GM12801 (cell line): ENCODE measurements around the gene PPP1R11.

ENCODE experiments used
- CTCF ChIP-seq: IDR thresholded peaks from one replicate; pipeline ENCODE4 v1.5.1; 2011; ENCODE audit warnings: control low read depth; ENCODE audit not compliant: insufficient read length; ENCODE audit errors: extremely low read depth

Gene PPP1R11

DNA sequence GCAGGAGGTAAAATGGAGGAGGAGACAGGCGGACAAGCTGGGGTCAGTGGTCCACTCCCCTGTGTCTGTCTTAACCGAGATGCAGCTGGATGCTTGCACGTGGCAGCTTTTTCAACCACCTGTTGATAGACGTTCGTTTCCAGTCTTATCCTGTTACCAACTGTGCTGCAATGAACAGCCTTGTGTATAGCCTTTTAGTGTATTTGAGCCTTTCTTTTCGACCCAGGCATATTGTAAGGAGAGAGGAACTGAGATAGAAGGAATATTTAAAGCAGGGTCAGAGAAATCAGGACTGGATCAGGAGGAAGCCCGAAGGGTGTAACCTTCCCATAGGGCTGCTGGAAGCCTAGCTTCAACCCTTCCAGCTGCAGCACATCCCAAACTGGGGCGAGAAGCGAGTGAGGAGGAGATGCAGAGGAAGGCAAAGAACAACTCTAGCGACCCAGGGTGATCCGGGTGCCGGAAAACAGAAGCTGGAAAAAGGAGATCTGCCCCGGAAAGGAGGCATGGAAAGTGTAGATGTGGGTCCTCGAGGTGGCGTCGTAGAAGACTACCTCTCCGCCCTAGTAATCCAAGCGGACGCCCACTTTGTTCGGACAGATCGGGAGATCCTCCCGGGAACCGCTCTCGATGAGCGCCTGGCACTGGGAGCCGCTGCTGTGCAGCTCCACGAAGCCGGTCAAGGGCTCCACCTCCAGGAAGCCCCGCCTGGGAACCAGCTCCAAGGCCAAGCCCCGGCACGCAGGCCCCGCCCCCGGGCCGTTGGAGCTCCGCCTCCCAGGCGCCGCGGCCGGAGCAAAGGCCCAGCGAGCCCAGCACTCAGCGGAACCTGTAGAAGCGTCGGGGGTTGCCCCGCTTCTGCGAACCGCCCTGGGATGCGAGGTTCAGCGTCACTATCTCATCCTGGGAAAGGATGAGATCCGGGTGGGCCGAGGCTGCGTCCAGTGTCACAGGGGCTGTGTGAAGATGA lies 34.7 kb downstream of the PPP1R11 start:
- TF ChIP-seq CTCF, result no peak

- no peak for TF ChIP-seq CTCF
Measured at GRCh38 chr6:30102414-30102969, 35.5 kb downstream of the PPP1R11 start.

- peak; percentile 20 for TF ChIP-seq CTCF
Measured at GRCh38 chr6:30102970-30103871, 36.2 kb downstream of the PPP1R11 start.

DNA sequence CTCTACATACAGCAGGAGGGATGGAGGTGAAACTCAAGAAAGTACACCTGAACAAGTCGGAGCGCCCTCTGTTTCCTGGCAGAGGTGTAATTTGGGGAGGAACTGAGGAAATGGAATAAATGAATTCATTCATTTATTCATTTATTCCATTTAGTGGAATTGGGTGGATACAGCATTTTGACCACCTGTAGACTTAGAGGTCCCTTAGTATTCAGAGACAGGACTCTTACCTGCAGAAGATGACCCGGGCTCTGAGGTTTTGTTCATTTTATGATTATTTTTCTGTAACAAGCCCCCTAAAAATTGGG lies 36.8 kb downstream of the PPP1R11 start:
- no peak for TF ChIP-seq CTCF

GRCh38 chr6:30104661-30105060 lies 37.7 kb downstream of the PPP1R11 start:
- TF ChIP-seq CTCF, result no peak

DNA sequence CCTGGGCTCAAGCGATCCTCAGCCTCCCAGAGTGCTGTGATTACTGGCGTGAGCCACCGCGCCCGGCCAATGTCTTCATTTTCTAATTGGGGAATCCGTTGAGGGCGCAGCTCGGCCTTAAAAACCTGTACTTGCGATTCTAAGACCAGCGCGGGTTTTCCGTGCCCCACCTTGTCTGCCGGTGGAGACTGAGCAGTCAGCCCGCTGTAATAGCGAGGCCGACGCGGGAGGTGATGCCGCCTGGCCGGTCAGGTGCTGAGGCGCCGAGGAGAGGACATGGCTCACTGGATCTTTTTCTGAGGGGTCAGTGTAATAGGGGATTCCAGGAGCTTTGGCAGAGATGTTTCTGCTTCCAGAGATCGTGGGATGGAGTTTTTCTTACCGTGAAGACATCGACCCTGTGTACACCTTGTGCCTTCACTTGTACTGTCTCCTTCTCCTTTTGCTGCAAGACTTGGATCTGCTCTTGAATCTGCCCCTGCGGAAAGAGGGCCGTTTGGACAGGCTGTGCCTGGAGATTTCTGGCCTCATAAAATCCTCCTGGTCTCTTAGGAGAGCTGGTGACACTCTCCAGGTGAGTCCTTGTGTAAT lies 44.4 kb downstream of the PPP1R11 start:
- TF ChIP-seq CTCF, result no peak
